Inferior parietal cortex (tissue), 1 donor: ENCODE data around the gene PRICKLE3.

Experiments used
- DNase-seq: peaks from one replicate; pipeline ENCODE4 v3.0.0-alpha.2; 2016; ENCODE audit errors: extremely low spot score

PRICKLE3 gene

GRCh38 chrX:49186125-49187027, at the start of gene PRICKLE3:
TSS of gene PRICKLE3 (minus strand) at chrX:49186373. CDS start at chrX:49186297, 76 bp downstream.
- DNase-seq = no peak

GRCh38 chrX:49233887-49234555, 47.8 kb upstream of the PRICKLE3 start:
- DNase-seq = no peak

- no peak for DNase-seq
Observed at GRCh38 chrX:49233176-49233575, 47.0 kb upstream of the PRICKLE3 start, which contains the start of gene CACNA1F. TSS of gene CACNA1F (minus strand) at chrX:49233340. CDS start at chrX:49233309, 31 bp downstream.

- DNase-seq = no peak
Observed at GRCh38 chrX:49232525-49232924, 46.4 kb upstream of the PRICKLE3 start.

- DNase-seq = no peak
Observed at GRCh38 chrX:49231333-49232000, 45.3 kb upstream of the PRICKLE3 start.

GRCh38 chrX:49230500-49231232, 44.5 kb upstream of the PRICKLE3 start:
- DNase-seq = no peak

GRCh38 chrX:49228185-49228584, 42.0 kb upstream of the PRICKLE3 start:
- DNase-seq = no peak

- no peak for DNase-seq
Observed at GRCh38 chrX:49227726-49228125, 41.6 kb upstream of the PRICKLE3 start.

- DNase-seq = no peak
Observed at GRCh38 chrX:49226946-49227345, 40.8 kb upstream of the PRICKLE3 start.

- no peak for DNase-seq
Observed at GRCh38 chrX:49225858-49226257, 39.7 kb upstream of the PRICKLE3 start.

GRCh38 chrX:49221868-49222267, 35.7 kb upstream of the PRICKLE3 start:
- no peak for DNase-seq

GRCh38 chrX:49220100-49220499, 33.9 kb upstream of the PRICKLE3 start:
- no peak for DNase-seq

GRCh38 chrX:49214996-49215526, 28.9 kb upstream of the PRICKLE3 start:
- DNase-seq = no peak

- no peak for DNase-seq
Observed at GRCh38 chrX:49214416-49214815, 28.2 kb upstream of the PRICKLE3 start.

- no peak for DNase-seq
Observed at GRCh38 chrX:49212861-49213260, 26.7 kb upstream of the PRICKLE3 start.

- DNase-seq = no peak
Observed at GRCh38 chrX:49212209-49212608, 26.0 kb upstream of the PRICKLE3 start.

- DNase-seq = no peak
Observed at GRCh38 chrX:49211074-49211473, 24.9 kb upstream of the PRICKLE3 start.

- DNase-seq = no peak
Observed at GRCh38 chrX:49210406-49210805, 24.2 kb upstream of the PRICKLE3 start.

- DNase-seq = no peak
Observed at GRCh38 chrX:49209434-49210251, 23.5 kb upstream of the PRICKLE3 start.

GRCh38 chrX:49208399-49208798, 22.2 kb upstream of the PRICKLE3 start:
- no peak for DNase-seq
